Lung microvascular endothelial cell (primary cell): Measurements from ENCODE around the gene ST8SIA6. TPM values are rescaled to one million over a fixed set of nuclear protein-coding genes. Genes with fewer than 3 reads are reported as not detected.
"Not testable (repeated sequence)": the region's sequence is repeated elsewhere in the genome, so short reads cannot be mapped to it uniquely, and the experiment has no call there.

Experiments
- DNase-seq, 2 donors: peaks; one replicate each; pipeline versions ENCODE4 v3.0.0 to v3.0.0-alpha.2; 2010; ENCODE audit warnings: low read depth in 2 of 2
- total RNA-seq: library from RNA; depleted of rRNA; stranded (reverse); fragments of >200 nt; gene quantifications from 2 replicates; pipeline ENCODE4 v1.2.1, GENCODE V29; 2014

Gene ST8SIA6
- total RNA-seq, 1 donor from 2014 or later, result 0.20 TPM

DNA sequence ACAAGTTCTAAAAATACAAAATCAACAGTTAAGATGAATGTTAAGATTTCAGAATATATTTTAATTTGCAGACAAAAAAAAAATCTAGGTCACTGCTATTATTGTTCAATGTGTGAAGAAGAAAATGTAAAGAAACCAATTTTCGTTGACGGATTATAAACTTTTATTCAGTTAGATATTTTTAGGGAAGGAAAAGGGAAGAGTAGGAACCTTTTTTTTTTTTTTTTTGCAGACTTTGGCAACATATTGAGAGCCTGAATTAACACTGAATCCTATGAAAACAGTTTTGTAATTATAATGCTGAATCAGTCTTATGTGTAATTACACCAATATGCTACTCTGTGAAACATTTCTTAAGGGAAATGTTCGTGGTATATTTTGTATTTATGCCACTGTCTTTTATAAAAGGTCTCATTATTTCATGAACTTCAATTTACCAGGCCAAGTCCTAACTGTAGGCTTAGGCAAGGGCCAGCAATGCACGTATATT, 106.3 kb downstream of the ST8SIA6 start:
- no peak for DNase-seq

GRCh38 chr10:17344206-17344605, 110.2 kb downstream of the ST8SIA6 start:
- no peak for DNase-seq

- no peak for DNase-seq
Observed at GRCh38 chr10:17343118-17343517, 111.3 kb downstream of the ST8SIA6 start.

- no peak for DNase-seq
Observed at GRCh38 chr10:17340144-17340829, 114.1 kb downstream of the ST8SIA6 start.

DNA sequence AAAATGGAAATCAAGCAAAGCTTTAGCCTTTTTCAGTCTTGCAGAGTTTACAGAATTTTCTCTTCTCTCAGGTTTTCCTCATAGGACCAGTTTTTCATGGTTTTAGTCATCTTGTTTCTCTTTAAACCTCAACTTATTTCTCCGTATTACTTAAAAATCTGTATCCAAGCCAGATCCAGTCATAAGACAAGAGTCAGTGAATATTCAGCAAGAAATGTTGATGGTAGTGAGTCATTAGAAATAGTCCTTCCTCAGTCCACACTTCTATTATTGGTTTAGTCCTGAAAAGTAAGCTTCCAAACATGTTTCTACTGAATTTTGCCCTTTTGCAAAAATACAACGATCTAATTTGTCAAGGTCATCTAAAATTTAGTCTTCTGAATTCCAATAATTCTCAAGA, 119.3 kb downstream of the ST8SIA6 start:
- peak in 1 of 2 donors; percentile 5 for DNase-seq

DNA sequence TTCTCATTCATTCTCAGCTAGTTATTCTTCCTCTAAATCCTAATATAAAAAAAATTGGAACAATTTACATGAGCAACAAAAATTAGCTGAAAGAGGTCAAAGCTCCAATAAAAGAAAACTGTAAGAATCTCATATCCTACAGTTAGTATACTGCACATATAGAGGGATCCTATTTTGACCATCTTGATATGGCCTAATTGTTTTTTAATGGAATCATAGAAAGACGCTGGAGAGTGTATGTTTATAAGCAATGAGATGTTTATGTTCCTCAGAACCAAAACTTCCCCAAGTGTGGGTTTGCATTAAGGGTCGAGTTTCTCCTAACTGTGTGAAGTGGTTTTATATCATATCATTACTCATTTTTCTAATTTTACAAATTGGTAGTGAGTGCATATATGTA, 123.9 kb downstream of the ST8SIA6 start:
- DNase-seq, result no peak

DNA sequence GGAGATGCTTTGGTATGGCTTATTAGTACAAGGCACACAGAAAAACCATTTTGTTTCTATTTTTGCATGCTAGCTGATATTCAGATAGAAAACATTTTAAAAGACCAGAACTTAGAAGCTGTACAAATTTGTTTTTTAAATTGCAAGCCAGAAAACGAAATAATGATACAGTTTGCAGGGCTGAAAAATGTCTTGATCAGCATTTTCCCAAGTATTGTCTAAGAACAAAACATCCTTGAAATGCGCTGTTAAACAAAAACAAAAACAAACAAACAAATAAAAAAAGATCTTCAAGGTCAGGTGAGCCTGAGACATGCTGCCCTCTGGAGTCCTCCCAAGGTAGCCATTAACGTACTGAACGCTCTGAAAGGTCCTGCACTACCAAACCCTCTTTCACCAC, 128.0 kb downstream of the ST8SIA6 start:
- no peak for DNase-seq

DNA sequence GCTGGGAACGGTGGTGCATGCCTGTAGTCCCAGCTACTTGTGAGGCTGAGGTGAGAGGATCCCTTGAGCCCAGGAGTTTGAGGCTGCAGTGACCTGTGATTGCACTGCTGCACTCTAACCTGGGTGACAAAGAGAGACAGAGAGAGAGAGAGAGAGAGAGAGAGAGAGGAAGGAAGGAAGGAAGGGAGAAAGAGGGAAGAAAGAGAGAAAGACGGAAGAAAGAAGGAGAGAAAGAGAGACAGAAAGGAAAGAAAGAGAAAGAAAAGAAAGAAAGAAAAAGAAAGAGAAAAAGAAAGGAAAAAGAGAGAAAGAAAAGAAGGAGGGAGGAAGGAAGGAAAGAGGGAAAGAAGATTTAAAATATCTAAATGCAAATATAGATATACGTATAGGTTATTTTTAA, 132.4 kb downstream of the ST8SIA6 start:
- not testable (repeated sequence) for DNase-seq

DNA sequence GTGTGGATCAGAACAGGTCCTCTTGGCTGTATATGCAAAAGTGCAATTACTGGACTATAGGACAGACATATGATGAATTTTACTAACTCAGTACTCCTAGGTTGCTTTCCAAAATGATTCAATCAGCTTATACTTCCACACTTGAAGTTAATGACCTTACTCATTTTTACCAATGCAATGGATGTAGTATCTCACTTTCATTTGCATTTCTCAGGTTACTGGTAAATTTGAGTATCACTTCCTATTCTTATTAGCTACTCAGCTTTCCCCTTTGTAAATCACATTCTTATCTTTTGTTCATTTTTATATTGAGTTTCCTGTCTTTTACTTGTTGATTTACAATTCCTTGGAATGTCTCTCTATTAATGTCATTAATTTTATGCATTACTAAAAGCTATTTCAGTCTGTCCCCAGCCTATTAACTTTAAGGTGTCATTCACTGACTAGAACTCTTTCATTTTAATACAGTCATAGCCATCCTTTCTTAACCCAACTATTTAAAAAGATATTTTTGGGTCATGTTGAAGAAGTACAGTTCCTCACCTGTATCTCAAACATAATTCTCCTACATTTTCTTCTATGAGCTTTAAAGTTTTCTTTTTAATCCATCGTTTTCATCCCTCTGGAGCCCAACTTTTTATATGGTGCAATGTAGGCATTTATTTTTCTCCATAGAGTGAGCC, 137.8 kb downstream of the ST8SIA6 start:
- no peak for DNase-seq

DNA sequence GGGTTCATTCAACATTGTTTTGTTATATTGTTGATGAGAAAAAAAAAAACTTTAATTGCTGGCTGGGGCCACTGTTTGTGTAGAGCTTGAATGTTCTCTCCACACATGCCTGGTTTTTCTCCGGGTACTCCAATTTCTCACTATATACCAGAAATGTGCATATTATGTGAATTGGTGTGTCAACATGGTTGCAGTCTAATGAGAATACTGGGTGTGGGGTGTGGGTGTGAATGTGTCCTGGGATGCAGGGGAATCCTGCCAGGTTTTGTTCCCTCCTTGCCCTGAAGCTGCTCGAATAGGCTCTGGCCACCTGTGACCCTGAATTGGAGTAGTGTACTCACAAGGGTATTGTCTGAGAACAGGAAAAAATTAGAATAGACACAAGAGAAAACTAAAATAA, 145.0 kb downstream of the ST8SIA6 start:
- no peak for DNase-seq

DNA sequence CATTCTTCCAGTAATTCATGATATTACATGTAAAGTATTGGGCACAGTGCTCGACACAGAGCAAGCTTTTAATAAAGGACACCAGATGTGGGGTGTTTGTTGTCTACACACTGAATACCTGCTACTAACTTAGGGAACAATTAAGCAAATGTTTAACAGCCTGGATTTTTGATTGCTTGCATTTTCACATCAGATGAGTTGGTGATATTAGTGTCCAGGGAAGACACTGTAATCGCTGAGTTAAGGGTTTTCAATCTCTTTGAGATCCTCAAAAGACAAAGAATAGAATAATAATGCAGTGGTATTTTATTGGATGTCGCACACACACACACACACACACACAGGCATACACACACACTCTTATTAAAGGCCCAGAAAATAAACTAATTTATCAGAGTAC, 147.3 kb downstream of the ST8SIA6 start:
- no peak for DNase-seq

DNA sequence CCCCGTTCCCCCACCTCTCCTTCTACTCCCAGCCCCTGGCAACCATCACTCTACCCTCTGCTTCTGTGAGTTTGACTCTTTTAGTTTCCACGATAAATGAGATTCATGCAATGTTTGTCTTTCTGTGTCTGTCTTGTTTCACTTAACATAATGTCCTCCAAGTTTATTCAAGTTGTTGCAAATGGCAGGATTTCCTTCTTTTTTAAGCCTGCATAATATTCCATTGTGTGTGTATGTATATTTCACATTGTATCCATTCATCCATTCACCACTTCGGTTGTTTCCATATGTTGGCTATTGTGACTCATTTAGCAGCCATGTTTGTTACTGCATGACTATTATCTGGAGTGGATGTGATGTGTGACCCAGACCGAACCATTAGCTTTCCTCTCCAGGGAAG, 162.0 kb downstream of the ST8SIA6 start:
- no peak for DNase-seq

DNA sequence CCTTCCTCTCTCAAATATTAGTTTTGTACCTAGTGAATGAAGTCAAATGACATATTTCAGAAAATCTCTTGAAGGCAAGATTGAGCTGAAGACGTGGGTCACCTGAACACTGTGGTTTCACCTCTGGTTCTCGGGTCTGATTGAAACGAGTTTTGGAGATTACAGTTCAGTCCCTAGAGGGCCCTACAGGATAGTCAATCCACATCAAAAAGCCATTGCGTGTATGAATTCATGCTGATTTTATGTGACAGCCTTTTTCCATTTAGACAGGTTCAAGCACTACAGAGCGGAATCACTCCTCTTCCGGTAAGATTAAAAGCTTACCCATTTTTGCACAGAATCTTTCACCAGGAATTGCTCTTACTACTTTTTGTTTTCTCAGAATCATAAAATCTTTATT, 164.2 kb downstream of the ST8SIA6 start:
- peak; percentile 21 to 65 for DNase-seq

DNA sequence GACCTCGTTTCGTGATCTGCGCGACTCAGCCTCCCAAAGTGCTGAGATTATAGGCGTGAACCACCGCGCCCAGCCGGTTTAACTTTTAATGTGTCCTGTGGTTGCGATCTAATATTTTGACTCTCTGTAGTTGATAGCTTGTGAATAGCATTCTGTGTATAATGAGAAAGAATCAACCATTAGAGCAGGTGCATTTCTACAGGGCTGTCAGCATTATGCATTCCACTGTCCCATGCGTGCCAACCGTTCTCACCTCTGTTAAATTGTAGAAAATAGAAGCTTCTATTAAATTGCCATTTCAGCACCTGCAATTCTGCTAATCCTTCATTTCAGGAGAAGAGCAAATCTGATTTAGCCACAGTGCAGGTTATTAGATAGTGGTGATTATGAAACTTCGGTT, 164.6 kb downstream of the ST8SIA6 start:
- no peak for DNase-seq

DNA sequence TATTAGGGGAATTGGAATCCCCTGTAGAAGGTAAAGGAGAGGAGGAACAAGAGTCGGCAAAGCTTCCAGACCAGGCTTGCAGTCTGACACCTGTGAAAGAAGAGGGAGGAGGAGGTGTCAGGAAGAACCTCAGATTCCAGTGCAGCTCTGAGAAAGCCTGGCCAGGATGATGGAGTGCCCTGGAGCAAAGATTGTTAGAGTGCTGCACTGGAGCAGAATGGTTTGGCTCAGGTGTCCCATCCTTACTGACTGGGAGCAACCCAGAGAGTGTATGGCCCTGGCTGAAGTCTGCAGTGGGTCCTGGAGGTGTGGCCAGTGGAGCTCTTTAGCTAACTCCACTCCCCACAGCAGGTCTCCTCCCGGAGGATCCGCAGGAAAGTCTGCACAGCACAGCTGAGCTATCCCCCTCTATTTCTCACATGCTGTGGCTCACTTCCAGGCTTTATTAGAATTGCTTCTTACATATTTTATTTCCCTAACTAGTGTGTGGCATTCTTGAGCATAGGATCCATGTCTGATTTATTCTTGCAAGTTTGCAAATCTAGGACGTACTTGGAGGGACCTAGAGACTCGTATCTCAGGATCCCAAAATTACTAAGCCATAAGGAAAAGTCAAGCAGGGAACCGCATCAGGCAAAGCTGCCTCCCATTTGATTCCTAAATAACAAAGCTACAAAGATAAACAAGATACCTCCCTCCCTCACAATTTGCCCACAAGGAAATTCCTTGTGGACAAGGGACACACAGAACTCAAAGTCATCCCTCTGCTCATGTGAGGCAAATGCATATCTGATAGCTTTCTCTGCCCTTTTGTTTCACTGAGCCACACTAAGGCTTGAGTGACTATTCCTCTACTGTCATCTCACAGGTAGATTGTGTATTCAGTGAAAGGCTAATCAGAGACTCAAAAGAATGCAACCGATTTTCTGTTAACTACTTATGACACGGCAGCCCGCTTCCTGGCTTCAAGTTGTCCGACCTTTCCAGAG, 167.5 kb downstream of the ST8SIA6 start:
- no peak for DNase-seq

GRCh38 chr10:17282311-17282710, 172.1 kb downstream of the ST8SIA6 start:
- DNase-seq, result no peak

DNA sequence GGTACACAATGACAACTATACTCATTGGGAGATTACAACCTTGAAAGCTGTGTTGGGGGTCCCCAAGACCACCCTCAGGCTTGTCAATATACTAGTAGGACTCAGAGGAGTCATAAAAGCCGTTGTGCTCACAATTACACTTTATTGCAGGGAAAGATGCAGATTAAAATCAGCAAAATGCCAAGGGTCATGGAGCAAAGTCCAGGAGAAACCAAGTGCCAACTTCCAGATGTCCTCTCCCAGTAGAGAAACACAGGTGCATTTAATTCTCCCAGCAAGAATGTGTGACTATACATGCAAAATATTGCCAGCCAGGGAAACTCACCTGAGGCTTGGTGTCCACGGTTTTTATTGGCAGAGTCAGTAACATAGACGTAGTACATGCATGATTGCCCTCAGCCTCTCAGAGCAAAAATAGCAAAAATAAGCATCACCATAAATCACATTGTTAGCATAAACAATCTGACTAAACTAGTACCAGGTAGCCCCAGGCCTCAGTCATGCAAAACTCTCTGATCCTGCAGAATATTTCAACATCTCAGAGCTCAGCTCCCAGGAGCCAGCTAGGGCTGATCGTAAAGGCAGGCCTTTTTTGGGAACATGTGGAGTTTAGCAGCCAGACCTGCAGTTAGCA, 175.7 kb downstream of the ST8SIA6 start:
- no peak for DNase-seq

GRCh38 chr10:17276756-17277424, 177.5 kb downstream of the ST8SIA6 start:
- DNase-seq, result no peak

- DNase-seq, result peak in 1 of 2 donors; percentile 21
Observed at GRCh38 chr10:17273403-17273802, 181.0 kb downstream of the ST8SIA6 start.

- DNase-seq, result no peak
Observed at GRCh38 chr10:17272648-17273047, 181.7 kb downstream of the ST8SIA6 start.
